MCF 10A (cell line): Measurements from ENCODE around the gene TNFAIP1. TPM values are rescaled to one million over a fixed set of nuclear protein-coding genes. Genes with fewer than 3 reads are reported as not detected.

ENCODE experiments used
- BruUV-seq: library from RNA; stranded (reverse); fragments of 400-500 nt; replicated peaks from 2 replicates; lab custom pipeline; 2021; lab: Mats Ljungman, UMichigan
- CTCF ChIA-PET: fragments of 300-600 bp; sonication (Branson Sonifier 250); formaldehyde crosslinking; extraction: SDS; loops from one replicate; lab custom pipeline; 2021; ENCODE audit warnings: antibody characterized with exemption, inconsistent platforms; lab: Yijun Ruan, JAX
- POLR2A ChIA-PET: fragments of 300-600, 350-650 bp; sonication (Branson Sonifier 250); formaldehyde crosslinking; extraction: SDS; loops from one replicate; lab custom pipeline; 2020; ENCODE audit warnings: antibody characterized with exemption, inconsistent platforms; lab: Yijun Ruan, JAX
- DNase-seq: peaks from one replicate; pipeline ENCODE4 v3.0.0-alpha.2; 2018; ENCODE audit not compliant: unreplicated experiment
- H3K27ac Mint-ChIP-seq: one replicate; pipeline ENCODE4 v1.8.0; 2022; ENCODE audit warnings: mild to moderate bottlenecking, low read depth, mixed read lengths; ENCODE audit not compliant: unreplicated experiment
- H3K27me3 Mint-ChIP-seq: one replicate; pipeline ENCODE4 v1.8.0; 2022; ENCODE audit warnings: mixed read lengths; ENCODE audit not compliant: insufficient read depth, unreplicated experiment
- H3K36me3 Mint-ChIP-seq: one replicate; pipeline ENCODE4 v1.8.0; 2022; ENCODE audit warnings: mild to moderate bottlenecking, moderate library complexity, mixed read lengths; ENCODE audit not compliant: insufficient read depth, unreplicated experiment
- H3K4me1 Mint-ChIP-seq: one replicate; pipeline ENCODE4 v1.8.0; 2022; ENCODE audit warnings: mixed read lengths; ENCODE audit not compliant: insufficient read depth, unreplicated experiment
- H3K4me3 Mint-ChIP-seq: one replicate; pipeline ENCODE4 v1.8.0; 2022; ENCODE audit warnings: mild to moderate bottlenecking, moderate library complexity, mixed read lengths; ENCODE audit not compliant: unreplicated experiment
- H3K9me3 Mint-ChIP-seq: one replicate; pipeline ENCODE4 v1.8.0; 2022; ENCODE audit warnings: mixed read lengths; ENCODE audit not compliant: unreplicated experiment
- intact Hi-C: fragments of 100-400 bp; cut with micrococcal nuclease; formaldehyde crosslinking; loops from 2 replicates; pipeline ENCODE4 v1.14.1; 2022
- total RNA-seq: library from RNA; stranded (reverse); gene quantifications from 2 replicates; pipeline ENCODE4 v1.2.3, GENCODE V29; 2022
- TF ChIP-seq, protein P1 (sequence below): fragments of 200-600 bp; IDR thresholded peaks from one replicate; pipeline ENCODE4 v1.8.0; 2022; ENCODE audit warnings: antibody characterized with exemption, mild to moderate bottlenecking; ENCODE audit not compliant: unreplicated experiment

Gene TNFAIP1
- total RNA-seq, 1 experiment from 2014 or later = 65.0 TPM

DNA sequence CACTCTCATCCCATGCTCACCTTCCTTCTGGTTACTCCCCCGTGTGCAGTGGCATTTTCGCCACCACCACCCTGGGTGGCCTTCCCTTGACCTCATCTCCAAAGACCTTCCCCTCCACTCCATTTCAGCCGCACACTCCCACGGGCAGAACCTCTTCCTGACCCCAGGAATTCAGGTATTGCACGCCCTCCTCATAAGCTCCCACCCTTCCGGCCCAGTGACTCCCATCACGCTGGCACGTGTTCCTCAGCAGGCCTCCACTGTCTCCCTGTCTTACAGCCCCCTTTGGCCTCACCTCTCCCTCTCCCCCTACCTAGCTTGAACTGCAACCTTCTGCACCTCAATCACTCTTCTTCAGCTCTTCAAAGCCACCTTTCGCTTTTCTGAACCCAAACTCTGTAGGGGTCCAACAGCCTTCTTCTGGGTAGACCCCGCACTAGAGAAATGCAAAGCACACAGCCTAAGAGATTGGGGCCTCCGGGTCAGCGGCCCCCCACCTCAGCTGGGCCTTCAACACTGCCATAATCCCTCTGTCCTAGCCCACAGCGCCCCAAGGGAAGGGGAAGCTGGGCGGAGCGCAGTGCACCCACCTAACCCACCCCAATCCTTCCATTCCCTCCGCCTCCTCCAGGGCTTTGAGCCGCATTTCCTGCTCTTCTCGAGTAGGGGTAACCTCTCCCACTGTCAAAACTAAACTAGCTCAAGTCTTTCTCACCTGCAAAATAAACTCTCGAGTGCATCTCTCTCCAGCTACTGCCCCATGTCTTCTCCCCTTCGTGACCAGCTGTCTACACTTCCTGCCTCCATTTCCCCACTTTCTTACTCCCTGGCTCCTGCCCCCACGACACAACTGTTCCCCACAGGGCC is 18.2 kb upstream of the TNFAIP1 start:
- no peaks in the 10 kb centered on the region for H3K36me3 Mint-ChIP-seq
- peak overlapping the region; percentile 99 for H3K4me3 Mint-ChIP-seq
- CTCF ChIA-PET = interaction anchor here (0.7 to 6.1 kb wide), 5 partner anchors 39 to 268 kb away, joined by 3 to 85 read pairs (median 4); no protein-coding TSS in a partner anchor
- BruUV-seq = no TSS peak
- H3K27me3 Mint-ChIP-seq = no peaks in the 10 kb centered on the region
- H3K9me3 Mint-ChIP-seq = no peaks in the 10 kb centered on the region
- H3K4me1 Mint-ChIP-seq = peaks cover 31% of the 10 kb centered on the region
- no peak for DNase-seq
- POLR2A ChIA-PET = interaction anchor here (4.7 kb wide), 1 partner anchor 18 kb away, joined by 50 read pairs; the partner anchor contains the start of genes IFT20 and TNFAIP1
- TF ChIP-seq, protein P1, sequence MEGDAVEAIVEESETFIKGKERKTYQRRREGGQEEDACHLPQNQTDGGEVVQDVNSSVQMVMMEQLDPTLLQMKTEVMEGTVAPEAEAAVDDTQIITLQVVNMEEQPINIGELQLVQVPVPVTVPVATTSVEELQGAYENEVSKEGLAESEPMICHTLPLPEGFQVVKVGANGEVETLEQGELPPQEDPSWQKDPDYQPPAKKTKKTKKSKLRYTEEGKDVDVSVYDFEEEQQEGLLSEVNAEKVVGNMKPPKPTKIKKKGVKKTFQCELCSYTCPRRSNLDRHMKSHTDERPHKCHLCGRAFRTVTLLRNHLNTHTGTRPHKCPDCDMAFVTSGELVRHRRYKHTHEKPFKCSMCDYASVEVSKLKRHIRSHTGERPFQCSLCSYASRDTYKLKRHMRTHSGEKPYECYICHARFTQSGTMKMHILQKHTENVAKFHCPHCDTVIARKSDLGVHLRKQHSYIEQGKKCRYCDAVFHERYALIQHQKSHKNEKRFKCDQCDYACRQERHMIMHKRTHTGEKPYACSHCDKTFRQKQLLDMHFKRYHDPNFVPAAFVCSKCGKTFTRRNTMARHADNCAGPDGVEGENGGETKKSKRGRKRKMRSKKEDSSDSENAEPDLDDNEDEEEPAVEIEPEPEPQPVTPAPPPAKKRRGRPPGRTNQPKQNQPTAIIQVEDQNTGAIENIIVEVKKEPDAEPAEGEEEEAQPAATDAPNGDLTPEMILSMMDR = no peak
- H3K27ac Mint-ChIP-seq = peak overlapping the region; percentile 82
- intact Hi-C loops = loop anchor here (5.0 kb wide), 1 partner anchor 65 kb away; no protein-coding TSS in a partner anchor

GRCh38 chr17:28317966-28318758 is 17.4 kb upstream of the TNFAIP1 start:
- no TSS peak for BruUV-seq
- H3K4me1 Mint-ChIP-seq = peaks cover 38% of the 10 kb centered on the region
- TF ChIP-seq, protein P1 = no peak
- no peaks in the 10 kb centered on the region for H3K9me3 Mint-ChIP-seq
- H3K27me3 Mint-ChIP-seq = no peaks in the 10 kb centered on the region
- H3K27ac Mint-ChIP-seq = peak overlapping the region; percentile 82
- no peak for DNase-seq
- peak overlapping the region; percentile 99 for H3K4me3 Mint-ChIP-seq
- ChIA-PET CTCF (interaction anchor here (0.8 to 6.1 kb wide), 7 partner anchors 10 to 278 kb away, joined by 3 to 85 read pairs (median 4); no protein-coding TSS in a partner anchor), POLR2A (interaction anchor here (1.0 to 4.7 kb wide), 11 partner anchors 9 to 281 kb away, joined by 3 to 50 read pairs (median 4); partner anchors contain the start of genes IFT20, POLDIP2 and TNFAIP1)
- no peaks in the 10 kb centered on the region for H3K36me3 Mint-ChIP-seq
- intact Hi-C loops = loop anchor here (5.0 kb wide), 1 partner anchor 66 kb away; no protein-coding TSS in a partner anchor

- peaks cover 38% of the 10 kb centered on the region for H3K4me1 Mint-ChIP-seq
- no TSS peak for BruUV-seq
- POLR2A ChIA-PET = interaction anchor here (0.9 to 4.7 kb wide), 17 partner anchors 10 to 426 kb away, joined by 3 to 50 read pairs (median 4); partner anchors contain the start of genes IFT20, LYRM9, POLDIP2 and TNFAIP1
- TF ChIP-seq, protein P1 = peak; percentile 6
- peak; percentile 98 for DNase-seq
- intact Hi-C loops = loop anchor here (5.0 kb wide), 1 partner anchor 67 kb away; no protein-coding TSS in a partner anchor
- peak within 1 kb of the TSS; percentile 82 for H3K27ac Mint-ChIP-seq
- peak within 1 kb of the TSS; percentile 99 for H3K4me3 Mint-ChIP-seq
- no peaks in the 10 kb centered on the region for H3K9me3 Mint-ChIP-seq
- H3K27me3 Mint-ChIP-seq = no peaks in the 10 kb centered on the region
- CTCF ChIA-PET = interaction anchor here (0.7 to 6.1 kb wide), 10 partner anchors 9 to 278 kb away, joined by 3 to 85 read pairs (median 3); no protein-coding TSS in a partner anchor
- no peaks in the 10 kb centered on the region for H3K36me3 Mint-ChIP-seq
Measured at GRCh38 chr17:28318759-28319597, 16.6 kb upstream of the TNFAIP1 start, which contains the start of gene TMEM97. Gene TMEM97 (plus strand): TSS chr17:28319200. CDS start chr17:28319240, 40 bp downstream.
